HG02973 (cell line): ENCODE data around the gene F8A2.
"Not testable (repeated sequence)": the region's sequence is repeated elsewhere in the genome, so short reads cannot be mapped to it uniquely, and the experiment has no call there.

ENCODE experiments used
- ATAC-seq: cut with Tn5 transposase; IDR thresholded peaks from one replicate; pipeline ENCODE4 v1.9.1; 2021; ENCODE audit warnings: moderate library complexity; ENCODE audit not compliant: unreplicated experiment

The F8A2 gene

GRCh38 chrX:155381843-155382528 lies at the start of gene F8A2:
Gene F8A2 (plus strand): TSS chrX:155382095. CDS start chrX:155382115, 20 bp downstream.
- peak; percentile 64 for ATAC-seq

- no peak for ATAC-seq
Observed at GRCh38 chrX:155333544-155334100, 48.3 kb upstream of the F8A2 start.

GRCh38 chrX:155334486-155335336 lies 47.2 kb upstream of the F8A2 start, which contains the start of gene CLIC2:
Gene CLIC2 (minus strand): TSS chrX:155334614. CDS start chrX:155334427, 187 bp downstream.
- no peak for ATAC-seq

- not testable (repeated sequence) for ATAC-seq
Observed at GRCh38 chrX:155335337-155335712, 46.6 kb upstream of the F8A2 start.

GRCh38 chrX:155345689-155346088 lies 36.2 kb upstream of the F8A2 start:
- ATAC-seq, result not testable (repeated sequence)

- not testable (repeated sequence) for ATAC-seq
Observed at GRCh38 chrX:155349448-155349847, 32.4 kb upstream of the F8A2 start.

GRCh38 chrX:155363712-155364111 lies 18.2 kb upstream of the F8A2 start:
- ATAC-seq, result not testable (repeated sequence)

- ATAC-seq, result peak; percentile 56
Observed at GRCh38 chrX:155373777-155374458, 8.0 kb upstream of the F8A2 start.

- ATAC-seq, result not testable (repeated sequence)
Observed at GRCh38 chrX:155379802-155380201, 2.1 kb upstream of the F8A2 start.

GRCh38 chrX:155382529-155382967 lies 653 bp downstream of the F8A2 start:
- peak; percentile 61 for ATAC-seq

- ATAC-seq, result no peak
Observed at GRCh38 chrX:155389634-155390033, 7.7 kb downstream of the F8A2 start.

GRCh38 chrX:155394747-155395276 lies 12.9 kb downstream of the F8A2 start:
- ATAC-seq, result not testable (repeated sequence)

GRCh38 chrX:155406429-155406828 lies 24.5 kb downstream of the F8A2 start:
- ATAC-seq, result no peak

- no peak for ATAC-seq
Observed at GRCh38 chrX:155417769-155418168, 35.9 kb downstream of the F8A2 start.
